GM23338 (cell line): ENCODE results near the gene RNF5.

Experiments used
- POLR2AphosphoS5 ChIP-seq: IDR thresholded peaks from 2 replicates; pipeline ENCODE4 v1.6.1; 2016; ENCODE audit warnings: antibody characterized with exemption, low read depth
- TF ChIP-seq, protein P1 (sequence below), 2 experiments: fragments of 200-600 bp in 1 of 2; sonication (generic) in 1 of 2; conservative IDR thresholded peaks; 2 replicates each; pipeline versions ENCODE4 v1.5.1 to v1.6.1; 2016 to 2017; ENCODE audit warnings: antibody characterized with exemption in 2 of 2, low read depth in 2 of 2, mild to moderate bottlenecking in 2 of 2, moderate library complexity in 1 of 2

DNA sequence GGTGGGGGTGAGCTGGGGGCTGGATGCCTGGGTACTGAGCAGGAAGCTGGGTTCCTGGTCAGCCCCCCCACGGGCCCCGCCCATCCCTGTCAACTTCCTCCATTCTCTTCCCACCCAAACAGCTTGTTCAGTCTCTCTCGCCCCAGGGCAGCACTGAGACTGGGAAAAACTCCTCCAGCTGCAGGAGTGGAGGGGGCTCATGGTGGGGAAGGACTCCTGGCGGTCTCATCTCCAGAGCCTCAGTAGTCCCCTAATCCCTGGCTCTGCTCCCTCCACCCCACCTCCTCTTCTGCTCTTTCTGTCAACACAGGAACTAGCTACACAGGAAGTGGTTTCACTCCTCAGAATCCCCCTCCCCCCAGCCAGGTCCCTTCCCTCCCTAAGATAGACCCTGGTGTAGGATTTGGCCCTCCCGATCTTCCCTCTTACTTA is 14.4 kb downstream of the RNF5 start, which contains the start of gene GPSM3:
- TF ChIP-seq, protein P1, sequence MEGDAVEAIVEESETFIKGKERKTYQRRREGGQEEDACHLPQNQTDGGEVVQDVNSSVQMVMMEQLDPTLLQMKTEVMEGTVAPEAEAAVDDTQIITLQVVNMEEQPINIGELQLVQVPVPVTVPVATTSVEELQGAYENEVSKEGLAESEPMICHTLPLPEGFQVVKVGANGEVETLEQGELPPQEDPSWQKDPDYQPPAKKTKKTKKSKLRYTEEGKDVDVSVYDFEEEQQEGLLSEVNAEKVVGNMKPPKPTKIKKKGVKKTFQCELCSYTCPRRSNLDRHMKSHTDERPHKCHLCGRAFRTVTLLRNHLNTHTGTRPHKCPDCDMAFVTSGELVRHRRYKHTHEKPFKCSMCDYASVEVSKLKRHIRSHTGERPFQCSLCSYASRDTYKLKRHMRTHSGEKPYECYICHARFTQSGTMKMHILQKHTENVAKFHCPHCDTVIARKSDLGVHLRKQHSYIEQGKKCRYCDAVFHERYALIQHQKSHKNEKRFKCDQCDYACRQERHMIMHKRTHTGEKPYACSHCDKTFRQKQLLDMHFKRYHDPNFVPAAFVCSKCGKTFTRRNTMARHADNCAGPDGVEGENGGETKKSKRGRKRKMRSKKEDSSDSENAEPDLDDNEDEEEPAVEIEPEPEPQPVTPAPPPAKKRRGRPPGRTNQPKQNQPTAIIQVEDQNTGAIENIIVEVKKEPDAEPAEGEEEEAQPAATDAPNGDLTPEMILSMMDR (conservative IDR thresholded peaks at IDR 0.05; ENCODE audit: low read depth in 2 of 2) = no peak
- no peak for TF ChIP-seq POLR2AphosphoS5
